Dendritic cell treated with granulocyte-macrophage colony-stimulating factor and Interleukin-4, amounts not matched to agents 40 ng/mL and 50 ng/mL, for 4 days (primary cell): Measurements from ENCODE around the gene RGL1.
A peak's percentile ranks its signal among the peaks of the same experiment; 100 is the strongest.

Experiments
- H3K27ac Mint-ChIP-seq: one replicate; pipeline ENCODE4 v1.8.0; 2022; ENCODE audit warnings: mild to moderate bottlenecking, mixed read lengths
- H3K27me3 Mint-ChIP-seq: one replicate; pipeline ENCODE4 v1.8.0; 2022; ENCODE audit warnings: mild to moderate bottlenecking, mixed read lengths
- H3K36me3 Mint-ChIP-seq: one replicate; pipeline ENCODE4 v1.8.0; 2022; ENCODE audit warnings: low read depth, mixed read lengths
- H3K4me1 Mint-ChIP-seq: one replicate; pipeline ENCODE4 v1.8.0; 2022; ENCODE audit warnings: low read depth, mixed read lengths
- H3K4me3 Mint-ChIP-seq: one replicate; pipeline ENCODE4 v1.8.0; 2022; ENCODE audit warnings: mild to moderate bottlenecking, moderate library complexity, mixed read lengths
- H3K9me3 Mint-ChIP-seq: one replicate; pipeline ENCODE4 v1.8.0; 2022; ENCODE audit warnings: mixed read lengths
- intact Hi-C: fragments of 100-400 bp; cut with micrococcal nuclease; formaldehyde crosslinking; loops from one replicate; pipeline ENCODE4 v1.15.0; 2022

Gene RGL1

GRCh38 chr1:183819059-183819458 is 14.1 kb downstream of the RGL1 start:
- intact Hi-C loops = no loop called here
- peaks cover 75% of the 10 kb centered on the region for H3K36me3 Mint-ChIP-seq
- no peaks in the 10 kb centered on the region for H3K27me3 Mint-ChIP-seq
- H3K9me3 Mint-ChIP-seq = no peaks in the 10 kb centered on the region
- H3K4me1 Mint-ChIP-seq = peaks cover 63% of the 10 kb centered on the region
- H3K27ac Mint-ChIP-seq = no peak overlapping the region
- no peak overlapping the region for H3K4me3 Mint-ChIP-seq

- intact Hi-C loops = no loop called here
- peaks cover 79% of the 10 kb centered on the region for H3K4me1 Mint-ChIP-seq
- no peaks in the 10 kb centered on the region for H3K27me3 Mint-ChIP-seq
- no peak overlapping the region for H3K27ac Mint-ChIP-seq
- H3K9me3 Mint-ChIP-seq = no peaks in the 10 kb centered on the region
- H3K36me3 Mint-ChIP-seq = peaks cover 54% of the 10 kb centered on the region
- H3K4me3 Mint-ChIP-seq = no peak overlapping the region
These were observed 16.5 kb downstream of the RGL1 start for GRCh38 chr1:183821309-183821888.

- Mint-ChIP-seq H3K27me3 (no peaks in the 10 kb centered on the region), H3K4me3 (no peak overlapping the region), H3K9me3 (no peaks in the 10 kb centered on the region), H3K4me1 (peaks cover 79% of the 10 kb centered on the region), H3K27ac (no peak overlapping the region), H3K36me3 (peaks cover 47% of the 10 kb centered on the region)
- intact Hi-C loops = no loop called here
These were observed 17.1 kb downstream of the RGL1 start for GRCh38 chr1:183821889-183822611.

- Mint-ChIP-seq H3K4me3 (no peak overlapping the region), H3K27ac (no peak overlapping the region), H3K4me1 (peaks cover 75% of the 10 kb centered on the region), H3K27me3 (no peaks in the 10 kb centered on the region), H3K9me3 (no peaks in the 10 kb centered on the region), H3K36me3 (peaks cover 25% of the 10 kb centered on the region)
- intact Hi-C loops = no loop called here
These were observed 19.4 kb downstream of the RGL1 start for GRCh38 chr1:183824291-183824690.

GRCh38 chr1:183827801-183828200 is 22.9 kb downstream of the RGL1 start:
- H3K4me3 Mint-ChIP-seq = no peak overlapping the region
- no peaks in the 10 kb centered on the region for H3K9me3 Mint-ChIP-seq
- intact Hi-C loops = no loop called here
- H3K27me3 Mint-ChIP-seq = no peaks in the 10 kb centered on the region
- H3K27ac Mint-ChIP-seq = no peak overlapping the region
- H3K4me1 Mint-ChIP-seq = peaks cover 65% of the 10 kb centered on the region
- no peaks in the 10 kb centered on the region for H3K36me3 Mint-ChIP-seq

GRCh38 chr1:183830389-183830788 is 25.5 kb downstream of the RGL1 start:
- intact Hi-C loops = no loop called here
- Mint-ChIP-seq H3K27ac (no peak overlapping the region), H3K4me3 (no peak overlapping the region), H3K36me3 (no peaks in the 10 kb centered on the region), H3K4me1 (peaks cover 59% of the 10 kb centered on the region), H3K9me3 (no peaks in the 10 kb centered on the region), H3K27me3 (no peaks in the 10 kb centered on the region)

- Mint-ChIP-seq H3K9me3 (no peaks in the 10 kb centered on the region), H3K27ac (no peak overlapping the region), H3K4me3 (no peak overlapping the region), H3K4me1 (peaks cover 58% of the 10 kb centered on the region), H3K36me3 (peaks cover 1% of the 10 kb centered on the region), H3K27me3 (no peaks in the 10 kb centered on the region)
- intact Hi-C loops = no loop called here
These were observed 26.4 kb downstream of the RGL1 start for GRCh38 chr1:183831311-183831710.

GRCh38 chr1:183832459-183832858 is 27.5 kb downstream of the RGL1 start:
- peaks cover 13% of the 10 kb centered on the region for H3K36me3 Mint-ChIP-seq
- no peak overlapping the region for H3K27ac Mint-ChIP-seq
- H3K4me1 Mint-ChIP-seq = peaks cover 59% of the 10 kb centered on the region
- no peaks in the 10 kb centered on the region for H3K9me3 Mint-ChIP-seq
- H3K4me3 Mint-ChIP-seq = no peak overlapping the region
- no peaks in the 10 kb centered on the region for H3K27me3 Mint-ChIP-seq
- intact Hi-C loops = no loop called here

GRCh38 chr1:183834568-183834967 is 29.6 kb downstream of the RGL1 start:
- H3K27ac Mint-ChIP-seq = no peak overlapping the region
- H3K9me3 Mint-ChIP-seq = no peaks in the 10 kb centered on the region
- H3K4me3 Mint-ChIP-seq = no peak overlapping the region
- H3K4me1 Mint-ChIP-seq = peaks cover 60% of the 10 kb centered on the region
- H3K36me3 Mint-ChIP-seq = peaks cover 34% of the 10 kb centered on the region
- no peaks in the 10 kb centered on the region for H3K27me3 Mint-ChIP-seq
- intact Hi-C loops = no loop called here

- Mint-ChIP-seq H3K27me3 (no peaks in the 10 kb centered on the region), H3K27ac (no peak overlapping the region), H3K36me3 (peaks cover 54% of the 10 kb centered on the region), H3K4me1 (peaks cover 68% of the 10 kb centered on the region), H3K4me3 (no peak overlapping the region), H3K9me3 (no peaks in the 10 kb centered on the region)
- intact Hi-C loops = no loop called here
These were observed 31.7 kb downstream of the RGL1 start for GRCh38 chr1:183836598-183836997.

GRCh38 chr1:183837062-183837461 is 32.1 kb downstream of the RGL1 start:
- Mint-ChIP-seq H3K4me1 (peaks cover 73% of the 10 kb centered on the region), H3K27ac (no peak overlapping the region), H3K4me3 (no peak overlapping the region), H3K36me3 (peaks cover 59% of the 10 kb centered on the region), H3K9me3 (no peaks in the 10 kb centered on the region), H3K27me3 (no peaks in the 10 kb centered on the region)
- intact Hi-C loops = no loop called here

GRCh38 chr1:183838221-183838620 is 33.3 kb downstream of the RGL1 start:
- intact Hi-C loops = no loop called here
- H3K36me3 Mint-ChIP-seq = peaks cover 71% of the 10 kb centered on the region
- H3K27ac Mint-ChIP-seq = no peak overlapping the region
- H3K27me3 Mint-ChIP-seq = no peaks in the 10 kb centered on the region
- H3K4me1 Mint-ChIP-seq = peaks cover 82% of the 10 kb centered on the region
- no peaks in the 10 kb centered on the region for H3K9me3 Mint-ChIP-seq
- no peak overlapping the region for H3K4me3 Mint-ChIP-seq

GRCh38 chr1:183840140-183840539 is 35.2 kb downstream of the RGL1 start:
- Mint-ChIP-seq H3K27me3 (no peaks in the 10 kb centered on the region), H3K4me3 (no peak overlapping the region), H3K4me1 (peaks cover 72% of the 10 kb centered on the region), H3K9me3 (no peaks in the 10 kb centered on the region), H3K36me3 (peaks cover 90% of the 10 kb centered on the region), H3K27ac (peak overlapping the region; percentile 41)
- intact Hi-C loops = no loop called here

GRCh38 chr1:183841550-183841949 is 36.6 kb downstream of the RGL1 start:
- peak overlapping the region; percentile 50 for H3K27ac Mint-ChIP-seq
- peak overlapping the region; percentile 13 for H3K4me3 Mint-ChIP-seq
- intact Hi-C loops = no loop called here

More at GRCh38 chr1:183841550-183841949, 36.6 kb downstream of the RGL1 start:
- peaks cover 73% of the 10 kb centered on the region for H3K4me1 Mint-ChIP-seq
- no peaks in the 10 kb centered on the region for H3K27me3 Mint-ChIP-seq
- H3K9me3 Mint-ChIP-seq = no peaks in the 10 kb centered on the region
- H3K36me3 Mint-ChIP-seq = peaks cover 100% of the 10 kb centered on the region
